GM23248 (cell line): ENCODE measurements around the gene REM2. TPM values are rescaled to one million over a fixed set of nuclear protein-coding genes. Genes with fewer than 3 reads are reported as not detected.

ENCODE experiments used
- DNase-seq: peaks from one replicate; pipeline ENCODE4 v3.0.0-alpha.2; 2015
- H2AFZ ChIP-seq: fragments of 200-600 bp; sonication (generic); 2 replicates; pipeline ENCODE4 v1.6.1; 2016; ENCODE audit warnings: antibody characterized with exemption
- H3F3A ChIP-seq: fragments of 200-600 bp; sonication (generic); 2 replicates; pipeline ENCODE4 v1.6.1; 2016; ENCODE audit warnings: mild to moderate bottlenecking, antibody characterized with exemption, mixed run types; ENCODE audit not compliant: insufficient read depth
- H3K27ac ChIP-seq: fragments of 200-600 bp; sonication (generic); 2 replicates; pipeline ENCODE4 v1.5.1; 2016; ENCODE audit warnings: mild to moderate bottlenecking
- H3K27me3 ChIP-seq: fragments of 200-600 bp; sonication (generic); replicated peaks from 2 replicates; pipeline ENCODE4 v1.6.1; 2016; ENCODE audit warnings: mild to moderate bottlenecking; ENCODE audit not compliant: insufficient read depth
- H3K36me3 ChIP-seq: fragments of 200-600 bp; sonication (generic); 2 replicates; pipeline ENCODE4 v1.6.1; 2016; ENCODE audit warnings: low read depth, mild to moderate bottlenecking
- H3K4me1 ChIP-seq: fragments of 200-600 bp; sonication (generic); 2 replicates; pipeline ENCODE4 v1.6.1; 2016; ENCODE audit warnings: mild to moderate bottlenecking; ENCODE audit not compliant: insufficient read depth
- H3K4me2 ChIP-seq: fragments of 200-600 bp; sonication (generic); one replicate; pipeline ENCODE4 v1.6.1; 2016; ENCODE audit warnings: mild to moderate bottlenecking; ENCODE audit not compliant: unreplicated experiment
- H3K4me3 ChIP-seq: fragments of 200-600 bp; sonication (generic); 2 replicates; pipeline ENCODE4 v1.5.1; 2016; ENCODE audit warnings: mild to moderate bottlenecking
- H3K79me2 ChIP-seq: fragments of 200-600 bp; sonication (generic); 2 replicates; pipeline ENCODE4 v1.6.1; 2016; ENCODE audit warnings: mild to moderate bottlenecking; ENCODE audit not compliant: insufficient read depth
- H3K9ac ChIP-seq: fragments of 200-600 bp; sonication (generic); 2 replicates; pipeline ENCODE4 v1.6.1; 2016; ENCODE audit warnings: mild to moderate bottlenecking
- H3K9me2 ChIP-seq: fragments of 200-600 bp; sonication (generic); 2 replicates; pipeline ENCODE4 v1.6.1; 2016; ENCODE audit warnings: mixed run types, mild to moderate bottlenecking, moderate library complexity; ENCODE audit not compliant: insufficient read depth
- H3K9me3 ChIP-seq: fragments of 200-600 bp; sonication (generic); one replicate; pipeline ENCODE4 v1.6.1; 2017; ENCODE audit warnings: low read depth
- H4K20me1 ChIP-seq: fragments of 200-600 bp; sonication (generic); 2 replicates; pipeline ENCODE4 v1.6.0; 2016; ENCODE audit not compliant: insufficient read depth
- EZH2 ChIP-seq: fragments of 200-600 bp; sonication (generic); IDR thresholded peaks from 2 replicates; pipeline ENCODE4 v1.6.1; 2018; ENCODE audit warnings: antibody characterized with exemption, mild to moderate bottlenecking; ENCODE audit not compliant: insufficient read depth, poor library complexity, severe bottlenecking
- EZH2phosphoT487 ChIP-seq: fragments of 200-600 bp; sonication (generic); IDR thresholded peaks from 2 replicates; pipeline ENCODE4 v1.6.1; 2018; ENCODE audit warnings: antibody characterized with exemption, moderate library complexity, mild to moderate bottlenecking, low read depth; ENCODE audit not compliant: insufficient read depth
- WGBS, 2 experiments: methylation state at CpG; one replicate each; pipeline ENCODE4 v1.1.6; 2015 to 2017; ENCODE audit warnings: low lambda C conversion rate in 2 of 2, low coverage in 1 of 2; ENCODE audit errors: missing lambda C conversion rate in 2 of 2; 5-methylcytosine and 5-hydroxymethylcytosine counted together
- in situ Hi-C: fragments of 300-500 bp; cut with MboI; formaldehyde crosslinking; loops from 2 replicates; pipeline ENCODE4 v1.15.0; 2020
- polyA plus RNA-seq: library from polyadenylated mRNA; unstranded; fragments of >200 nt; fragmentation: Nextera tagmentation; extraction: Ambion mirVana; gene quantifications from 2 replicates; pipeline ENCODE4 v1.2.1, GENCODE V29; 2016
- total RNA-seq: library from RNA; depleted of rRNA; stranded (reverse); fragments of >200 nt; shearing (Covaris generic); gene quantifications from 2 replicates; pipeline ENCODE4 v1.2.3, GENCODE V29; 2014

The REM2 gene
- total and polyA plus RNA-seq, 2 experiments from 2014 or later, result 0.22 TPM; not detected in 1

GRCh38 chr14:22847661-22848341 is 35.2 kb upstream of the REM2 start:
- Histone ChIP-seq H4K20me1 (no peaks in the 10 kb centered on the region), H3K9ac (peak overlapping the region; percentile 94), H3K9me3 (no peaks in the 10 kb centered on the region), H3K36me3 (peaks cover 34% of the 10 kb centered on the region), H3F3A (peaks cover 84% of the 10 kb centered on the region), H3K4me1 (peaks cover 68% of the 10 kb centered on the region), H3K4me3 (peak overlapping the region; percentile 46; the same call in 1 of the 2 replicates), H3K79me2 (peaks cover 36% of the 10 kb centered on the region), H2AFZ (no peak overlapping the region), H3K4me2 (peak overlapping the region; percentile 88), H3K9me2 (no peaks in the 10 kb centered on the region), H3K27me3 (no peaks in the 10 kb centered on the region), H3K27ac (peak overlapping the region; percentile 100)
- in situ Hi-C loops, result no loop called here
- 9 to 11% methylated on average over 14 of the region's 14 CpGs for WGBS, 2 experiments
- DNase-seq, result peak; percentile 83
- TF ChIP-seq EZH2 (no peak), EZH2phosphoT487 (no peak)

DNA sequence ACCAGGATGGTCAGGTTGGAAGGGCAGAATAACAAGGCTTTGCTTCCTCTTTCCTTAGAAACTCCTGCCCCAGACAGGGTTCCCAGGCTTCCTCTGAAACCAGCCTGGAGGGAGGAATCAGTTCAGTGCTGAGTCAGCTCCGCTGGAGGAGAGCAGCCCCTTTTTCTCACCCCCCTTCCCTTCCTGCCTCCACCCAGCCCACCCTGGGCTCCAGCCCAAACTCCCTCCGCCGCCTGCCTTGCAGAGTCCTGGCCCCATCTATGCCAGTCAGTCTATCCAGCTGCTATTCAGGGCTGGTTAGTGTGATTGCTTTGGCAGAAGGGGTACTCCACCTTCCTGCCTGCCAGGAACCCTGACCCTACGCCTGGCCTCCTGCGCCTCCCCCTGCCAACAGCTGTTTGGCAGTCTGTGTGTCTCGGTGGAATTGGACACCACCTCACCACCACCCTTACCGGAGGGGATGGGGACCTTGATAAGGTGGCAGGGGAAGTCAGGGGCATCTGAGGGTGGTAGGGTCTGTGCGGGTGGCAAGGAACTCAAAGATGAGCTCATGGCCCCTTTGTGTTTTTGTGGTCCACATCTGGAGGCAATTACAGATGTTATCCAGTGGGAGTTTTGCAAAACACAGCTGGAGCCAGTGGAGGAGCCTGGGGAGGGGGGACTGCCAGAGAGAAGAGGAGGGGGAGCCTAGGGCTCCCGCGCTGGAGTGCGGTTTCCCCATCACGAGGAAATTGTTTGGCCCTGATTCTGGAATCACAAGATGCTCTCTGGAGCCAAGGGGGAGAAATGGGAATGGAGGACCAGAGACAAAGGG is 34.5 kb upstream of the REM2 start:
- Histone ChIP-seq H4K20me1 (no peaks in the 10 kb centered on the region), H3K4me2 (peak overlapping the region; percentile 88), H2AFZ (no peak overlapping the region), H3K9ac (peak overlapping the region; percentile 94), H3F3A (peaks cover 78% of the 10 kb centered on the region), H3K9me3 (no peaks in the 10 kb centered on the region), H3K9me2 (no peaks in the 10 kb centered on the region), H3K4me1 (peaks cover 67% of the 10 kb centered on the region), H3K36me3 (peaks cover 27% of the 10 kb centered on the region), H3K79me2 (peaks cover 29% of the 10 kb centered on the region), H3K27me3 (no peaks in the 10 kb centered on the region), H3K4me3 (peak overlapping the region; percentile 50), H3K27ac (peak overlapping the region; percentile 100)
- DNase-seq, result peak; percentile 88
- 3% methylated on average over 10 to 12 of the region's 12 CpGs for WGBS, 2 experiments
- in situ Hi-C loops, result no loop called here
- TF ChIP-seq EZH2phosphoT487 (no peak), EZH2 (no peak)

- Histone ChIP-seq H3K9ac (peak overlapping the region; percentile 94), H3K79me2 (peaks cover 21% of the 10 kb centered on the region), H3K27ac (peak overlapping the region; percentile 100), H3K4me2 (peak overlapping the region; percentile 88), H3K9me2 (no peaks in the 10 kb centered on the region), H3K27me3 (no peaks in the 10 kb centered on the region), H2AFZ (no peak overlapping the region), H3F3A (peaks cover 71% of the 10 kb centered on the region), H3K9me3 (no peaks in the 10 kb centered on the region), H3K36me3 (peaks cover 19% of the 10 kb centered on the region), H3K4me3 (0 out of 2 replicates have a peak overlapping the region, but pooled peaks have one; percentile 50), H3K4me1 (peaks cover 67% of the 10 kb centered on the region), H4K20me1 (no peaks in the 10 kb centered on the region)
- WGBS, 2 experiments, result 6 to 8% methylated on average over 18 to 19 of the region's 19 CpGs
- TF ChIP-seq EZH2 (no peak), EZH2phosphoT487 (no peak)
- in situ Hi-C loops, result no loop called here
- DNase-seq, result peak; percentile 83
These were observed 33.7 kb upstream of the REM2 start for GRCh38 chr14:22849212-22849819.
